Measurements from ENCODE around the gene CEP55. TPM values are rescaled to one million over a fixed set of nuclear protein-coding genes. Genes with fewer than 3 reads are reported as not detected.
"Not testable (repeated sequence)": the region's sequence is repeated elsewhere in the genome, so short reads cannot be mapped to it uniquely, and the experiment has no call there.

The CEP55 gene
- total RNA-seq, 4 donors from 2014 or later: 0.19 to 3.2 (median 0.32) TPM; not detected in 1

- TF ChIP-seq, protein P1, sequence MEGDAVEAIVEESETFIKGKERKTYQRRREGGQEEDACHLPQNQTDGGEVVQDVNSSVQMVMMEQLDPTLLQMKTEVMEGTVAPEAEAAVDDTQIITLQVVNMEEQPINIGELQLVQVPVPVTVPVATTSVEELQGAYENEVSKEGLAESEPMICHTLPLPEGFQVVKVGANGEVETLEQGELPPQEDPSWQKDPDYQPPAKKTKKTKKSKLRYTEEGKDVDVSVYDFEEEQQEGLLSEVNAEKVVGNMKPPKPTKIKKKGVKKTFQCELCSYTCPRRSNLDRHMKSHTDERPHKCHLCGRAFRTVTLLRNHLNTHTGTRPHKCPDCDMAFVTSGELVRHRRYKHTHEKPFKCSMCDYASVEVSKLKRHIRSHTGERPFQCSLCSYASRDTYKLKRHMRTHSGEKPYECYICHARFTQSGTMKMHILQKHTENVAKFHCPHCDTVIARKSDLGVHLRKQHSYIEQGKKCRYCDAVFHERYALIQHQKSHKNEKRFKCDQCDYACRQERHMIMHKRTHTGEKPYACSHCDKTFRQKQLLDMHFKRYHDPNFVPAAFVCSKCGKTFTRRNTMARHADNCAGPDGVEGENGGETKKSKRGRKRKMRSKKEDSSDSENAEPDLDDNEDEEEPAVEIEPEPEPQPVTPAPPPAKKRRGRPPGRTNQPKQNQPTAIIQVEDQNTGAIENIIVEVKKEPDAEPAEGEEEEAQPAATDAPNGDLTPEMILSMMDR (IDR thresholded peaks at IDR 0.05): no peak
- ATAC-seq (ENCODE audit: low FRiP score) (no peak), DNase-seq (ENCODE audit: low spot score) (no peak)
These were observed 34.0 kb upstream of the CEP55 start for GRCh38 chr10:93462371-93462770.

GRCh38 chr10:93462881-93463280 is 33.5 kb upstream of the CEP55 start:
- ATAC-seq (ENCODE audit: low FRiP score): no peak
- TF ChIP-seq, protein P1 (IDR thresholded peaks at IDR 0.05): no peak
- DNase-seq (ENCODE audit: low spot score): no peak

GRCh38 chr10:93463723-93464476 is 32.5 kb upstream of the CEP55 start:
- TF ChIP-seq, protein P1 (IDR thresholded peaks at IDR 0.05): no peak
- ATAC-seq (ENCODE audit: low FRiP score) (no peak), DNase-seq (ENCODE audit: low spot score) (no peak)

DNA sequence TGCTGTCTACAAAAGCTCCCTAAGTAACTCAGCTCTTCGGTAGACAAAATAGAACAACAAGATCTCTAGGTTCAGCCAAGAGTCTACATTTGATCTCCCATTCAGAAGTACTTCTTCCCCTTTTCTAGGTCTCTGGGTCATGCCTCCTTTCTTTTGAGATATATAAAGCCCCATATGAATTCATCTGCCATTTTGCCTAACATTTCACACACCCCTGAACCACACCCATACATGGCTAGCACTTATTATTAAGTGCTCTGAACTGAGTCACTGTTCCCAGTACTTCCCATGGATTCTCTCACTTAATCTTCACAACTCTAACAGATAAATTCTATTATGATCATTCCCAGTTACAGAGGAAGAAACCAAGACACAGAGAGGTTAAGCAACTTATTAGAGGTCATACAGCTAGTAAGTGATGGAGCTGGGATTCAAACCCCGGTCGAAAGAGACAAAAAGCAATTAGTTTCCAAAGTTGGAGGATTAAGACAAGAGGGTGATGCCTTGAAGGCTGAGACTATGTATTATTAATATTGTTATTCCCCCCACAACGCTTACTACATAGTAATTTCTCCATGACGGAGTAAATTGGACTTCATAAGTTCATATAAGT is 31.5 kb upstream of the CEP55 start:
- TF ChIP-seq, protein P1 (IDR thresholded peaks at IDR 0.05): no peak
- ATAC-seq (ENCODE audit: low FRiP score): no peak
- no peak for DNase-seq (ENCODE audit: low spot score)

DNA sequence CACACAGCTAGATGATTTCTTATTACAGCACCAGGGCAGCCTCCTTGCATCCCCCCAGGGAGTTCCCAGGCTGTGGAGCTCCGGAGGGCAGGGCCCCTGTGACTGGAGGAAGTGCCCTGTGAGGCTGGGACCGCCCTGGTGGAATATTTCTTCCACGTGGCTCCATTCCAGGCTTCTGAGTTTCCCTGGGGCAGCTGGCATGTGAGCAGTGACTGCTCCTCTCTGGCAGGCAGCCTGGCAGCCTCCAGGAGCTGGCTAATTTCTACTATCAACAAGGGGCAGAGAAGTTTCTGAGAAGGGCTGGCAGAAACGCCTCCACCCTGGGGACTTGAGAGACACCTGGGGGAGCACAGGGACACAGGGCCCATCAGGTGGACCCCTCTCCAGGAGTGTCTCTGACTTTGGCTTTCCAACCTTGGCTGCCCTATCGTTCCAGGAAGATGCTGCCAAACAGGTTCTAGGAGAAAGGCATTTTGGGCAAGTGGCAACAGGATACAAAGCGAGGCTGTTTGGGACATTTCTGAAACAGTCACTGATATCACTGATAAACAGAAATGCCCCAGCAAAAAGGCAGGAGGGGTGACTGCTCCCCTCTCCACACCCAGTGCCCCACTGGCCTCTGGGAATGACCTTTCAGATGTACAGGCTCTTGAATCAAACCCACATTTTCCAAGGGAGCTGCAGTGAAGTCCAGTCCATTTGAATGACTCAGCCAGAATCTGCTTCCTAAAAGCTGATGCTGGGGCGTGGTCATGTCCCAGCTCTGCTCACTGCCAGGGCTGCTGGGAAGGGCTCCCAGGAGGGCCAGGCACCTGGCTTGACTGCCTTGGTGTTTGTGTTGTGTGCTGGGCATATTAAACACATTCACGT is 30.4 kb upstream of the CEP55 start:
- peak; percentile 70 for DNase-seq (ENCODE audit: low spot score)
- peak; percentile 78 for ATAC-seq (ENCODE audit: low FRiP score)
- TF ChIP-seq, protein P1 (IDR thresholded peaks at IDR 0.05): no peak

DNA sequence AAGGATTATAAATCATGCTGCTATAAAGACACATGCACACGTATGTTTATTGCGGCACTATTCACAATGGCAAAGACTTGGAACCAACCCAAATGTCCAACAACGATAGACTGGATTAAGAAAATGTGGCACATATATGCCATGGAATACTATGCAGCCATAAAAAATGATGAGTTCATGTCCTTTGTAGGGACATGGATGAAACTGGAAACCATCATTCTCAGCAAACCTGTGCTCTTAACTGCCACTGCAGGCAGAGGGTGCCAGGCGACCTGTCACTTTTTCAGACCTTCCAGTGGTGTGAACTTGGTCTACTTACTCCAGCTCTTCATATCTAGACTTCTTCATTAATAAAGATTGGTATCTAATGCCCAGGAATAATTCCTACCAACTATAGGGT is 28.8 kb upstream of the CEP55 start:
- ATAC-seq (ENCODE audit: low FRiP score); DNase-seq (ENCODE audit: low spot score): not testable (repeated sequence)
